Natural killer cell (primary cell): ENCODE results near the gene HCFC1. TPM values are rescaled to one million over a fixed set of nuclear protein-coding genes. Genes with fewer than 3 reads are reported as not detected.

Source experiments
- ATAC-seq, 3 donors: fragments of 150-1000 bp in 2 of 3; fragments of 200-7000 bp in 1 of 3; cut with Tn5 transposase; 1 replicate in 1 of 3; 2 replicates in 2 of 3; pipeline ENCODE4 v1.10.0; 2021; ENCODE audit warnings: mild to moderate bottlenecking in 2 of 3, moderate library complexity in 2 of 3
- DNase-seq, 2 donors: peaks; one replicate each; pipeline versions ENCODE4 v3.0.0 to v3.0.0-alpha.2; 2013 to 2021; ENCODE audit warnings: mixed read lengths in 1 of 2
- H3K27ac ChIP-seq: one replicate; pipeline ENCODE4 v1.5.1; 2013; ENCODE audit warnings: mild to moderate bottlenecking, low read length
- H3K27me3 ChIP-seq: one replicate; pipeline ENCODE4 v1.6.1; 2013; ENCODE audit warnings: low read length; ENCODE audit not compliant: control insufficient read depth, insufficient read depth
- H3K36me3 ChIP-seq: one replicate; pipeline ENCODE4 v1.6.1; 2013; ENCODE audit warnings: low read length; ENCODE audit not compliant: control insufficient read depth, insufficient read depth
- H3K4me1 ChIP-seq: one replicate; pipeline ENCODE4 v1.6.1; 2013; ENCODE audit warnings: low read length; ENCODE audit not compliant: control insufficient read depth, insufficient read depth
- H3K4me3 ChIP-seq: one replicate; pipeline ENCODE4 v1.5.1; 2013; ENCODE audit warnings: low read length
- H3K9me3 ChIP-seq: one replicate; pipeline ENCODE4 v1.6.1; 2013; ENCODE audit warnings: low read length; ENCODE audit not compliant: control insufficient read depth, insufficient read depth
- H3K27ac Mint-ChIP-seq, 2 donors: one replicate each; pipeline ENCODE4 v1.8.0; 2022; ENCODE audit warnings: mild to moderate bottlenecking in 2 of 2, mixed read lengths in 2 of 2, moderate library complexity in 1 of 2
- H3K27me3 Mint-ChIP-seq, 2 donors: one replicate each; pipeline ENCODE4 v1.8.0; 2022; ENCODE audit warnings: low read depth in 2 of 2, mixed read lengths in 2 of 2
- H3K36me3 Mint-ChIP-seq: one replicate; pipeline ENCODE4 v1.8.0; 2022; ENCODE audit warnings: mixed read lengths
- H3K4me1 Mint-ChIP-seq, 2 donors: one replicate each; pipeline ENCODE4 v1.8.0; 2022; ENCODE audit warnings: mixed read lengths in 2 of 2
- H3K4me3 Mint-ChIP-seq: one replicate; pipeline ENCODE4 v1.8.0; 2022; ENCODE audit warnings: mild to moderate bottlenecking, moderate library complexity, mixed read lengths
- H3K9me3 Mint-ChIP-seq, 2 donors: one replicate each; pipeline ENCODE4 v1.8.0; 2022; ENCODE audit warnings: mixed read lengths in 2 of 2
- CTCF ChIP-seq: fragments of 200-600 bp; IDR thresholded peaks from one replicate; pipeline ENCODE4 v1.8.0; 2022; ENCODE audit warnings: antibody characterized with exemption
- WGBS: methylation state at CpG from one replicate; pipeline ENCODE4 v1.1.7; 2013; ENCODE audit warnings: missing lambda C conversion rate; ENCODE audit not compliant: insufficient coverage; 5-methylcytosine and 5-hydroxymethylcytosine counted together
- intact Hi-C: fragments of 100-400 bp; cut with micrococcal nuclease; formaldehyde crosslinking; loops from one replicate; pipeline ENCODE4 v1.14.2; 2022
- total RNA-seq, 4 donors: library from RNA; stranded (reverse); fragments of 120-200 nt in 1 of 4; gene quantifications; one replicate each; pipeline versions ENCODE4 v1.2.3 to v1.2.4, GENCODE V29; 2013 to 2022

The HCFC1 gene
- total RNA-seq, 3 donors from 2014 or later (not counting 1 experiment from before 2014, with no cell fraction given), result 65.2 to 76.7 (median 67.5) TPM

- no peak for ATAC-seq
- peak overlapping the region; percentile 80 to 81 for H3K27ac Mint-ChIP-seq
- H3K4me1 ChIP-seq, result peaks cover 39% of the 10 kb centered on the region
Measured at GRCh38 chrX:154017766-154018517, 46.3 kb upstream of the HCFC1 start.

GRCh38 chrX:154016366-154017076, 44.9 kb upstream of the HCFC1 start:
- no peak for DNase-seq
- WGBS, result 97% methylated on average over 20 of the region's 24 CpGs
- Histone ChIP-seq H3K27me3 (no peaks in the 10 kb centered on the region), H3K4me3 (no peak overlapping the region), H3K4me1 (peaks cover 41% of the 10 kb centered on the region), H3K9me3 (no peaks in the 10 kb centered on the region), H3K36me3 (peaks cover 36% of the 10 kb centered on the region), H3K27ac (no peak overlapping the region)
- no peaks in the 10 kb centered on the region for H3K9me3 Mint-ChIP-seq
- no peak for TF ChIP-seq CTCF
- H3K27ac Mint-ChIP-seq, result no peak overlapping the region
- no peak for ATAC-seq
- H3K4me1 Mint-ChIP-seq, result peaks cover 0 to 6% of the 10 kb centered on the region in 2 donors
- H3K36me3 Mint-ChIP-seq, result no peaks in the 10 kb centered on the region
- H3K4me3 Mint-ChIP-seq, result no peak overlapping the region
- intact Hi-C loops, result loop anchor here (10.0 kb wide), 1 partner anchor 78 kb away; the partner anchor contains the start of gene MECP2
- H3K27me3 Mint-ChIP-seq, result no peaks in the 10 kb centered on the region

More at GRCh38 chrX:154017766-154018517, 46.3 kb upstream of the HCFC1 start:
- no peak overlapping the region for H3K27ac ChIP-seq
- H3K9me3 ChIP-seq, result no peaks in the 10 kb centered on the region
- peaks cover 0 to 6% of the 10 kb centered on the region in 2 donors for H3K4me1 Mint-ChIP-seq
- no peak for DNase-seq
- H3K4me3 ChIP-seq, result no peak overlapping the region
- H3K27me3 Mint-ChIP-seq, result no peaks in the 10 kb centered on the region
- TF ChIP-seq CTCF, result no peak
- peaks cover 27% of the 10 kb centered on the region for H3K36me3 ChIP-seq
- WGBS, result 86% methylated on average over 24 of the region's 26 CpGs
- H3K9me3 Mint-ChIP-seq, result no peaks in the 10 kb centered on the region
- intact Hi-C loops, result loop anchor here (10.0 kb wide), 1 partner anchor 77 kb away; the partner anchor contains the start of gene MECP2
- H3K36me3 Mint-ChIP-seq, result no peaks in the 10 kb centered on the region
- H3K4me3 Mint-ChIP-seq, result peak overlapping the region; percentile 13
- H3K27me3 ChIP-seq, result no peaks in the 10 kb centered on the region

- H3K27me3 ChIP-seq, result no peaks in the 10 kb centered on the region
- H3K9me3 ChIP-seq, result no peaks in the 10 kb centered on the region
- Mint-ChIP-seq H3K27ac (no peak overlapping the region), H3K4me1 (peaks cover 0 to 6% of the 10 kb centered on the region in 2 donors), H3K36me3 (no peaks in the 10 kb centered on the region), H3K9me3 (no peaks in the 10 kb centered on the region), H3K4me3 (no peak overlapping the region), H3K27me3 (no peaks in the 10 kb centered on the region)
- no peak for ATAC-seq
- peaks cover 39% of the 10 kb centered on the region for H3K36me3 ChIP-seq
- H3K4me1 ChIP-seq, result peaks cover 36% of the 10 kb centered on the region
- intact Hi-C loops, result loop anchor here (10.0 kb wide), 1 partner anchor 79 kb away; the partner anchor contains the start of gene MECP2
- no peak overlapping the region for H3K27ac ChIP-seq
- DNase-seq, result no peak
- H3K4me3 ChIP-seq, result no peak overlapping the region
- no peak for TF ChIP-seq CTCF
- 87% methylated on average over 16 of the region's 16 CpGs for WGBS
Measured at GRCh38 chrX:154015581-154016264, 44.1 kb upstream of the HCFC1 start.
